SH-SY5Y (cell line): ENCODE data around the gene DUSP6.

Experiments used
- GATA2 ChIP-seq: IDR thresholded peaks from 2 replicates; pipeline ENCODE4 v1.6.1; 2011; ENCODE audit warnings: mild to moderate bottlenecking, low read depth, low read length
- GATA3 ChIP-seq: IDR thresholded peaks from 2 replicates; pipeline ENCODE4 v1.6.1; 2011; ENCODE audit warnings: low read depth, mild to moderate bottlenecking, low read length, moderate library complexity

- TF ChIP-seq GATA3: no peak
- no peak for TF ChIP-seq GATA2
Measured at GRCh38 chr12:89307474-89308253, 44.6 kb downstream of the DUSP6 start.
